GM21526 (cell line): ENCODE measurements around the gene ADORA3.

Experiments used
- ATAC-seq: cut with Tn5 transposase; IDR thresholded peaks from one replicate; pipeline ENCODE4 v1.9.1; 2021; ENCODE audit warnings: moderate library complexity; ENCODE audit not compliant: unreplicated experiment, low FRiP score

Gene ADORA3

DNA sequence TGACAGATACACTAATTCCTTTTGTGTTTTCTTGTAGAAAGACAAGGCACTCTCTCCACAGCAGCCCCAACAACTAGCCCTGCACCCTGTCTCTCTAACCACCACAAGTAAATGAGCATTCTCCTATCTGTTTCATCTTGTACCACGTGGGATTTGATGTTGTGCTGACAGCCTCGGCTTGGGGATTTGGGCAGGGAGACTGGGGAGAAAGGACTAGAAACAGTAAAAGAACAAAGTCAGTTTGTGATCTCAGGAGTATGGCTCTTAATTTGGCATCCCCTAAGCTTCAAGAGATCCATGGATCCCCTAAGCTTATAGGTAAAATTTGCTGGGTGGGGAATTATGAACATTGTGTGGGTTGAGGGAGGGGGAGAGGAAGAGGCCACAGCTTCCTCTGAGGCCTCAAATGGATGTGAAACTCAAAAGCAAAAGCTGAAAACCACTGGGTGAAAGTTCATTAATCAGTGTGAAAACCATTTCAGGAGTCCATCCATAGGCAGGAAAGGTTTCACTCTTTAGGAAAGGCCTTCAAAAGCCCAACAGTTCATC is 26.6 kb downstream of the ADORA3 start:
- no peak for ATAC-seq

DNA sequence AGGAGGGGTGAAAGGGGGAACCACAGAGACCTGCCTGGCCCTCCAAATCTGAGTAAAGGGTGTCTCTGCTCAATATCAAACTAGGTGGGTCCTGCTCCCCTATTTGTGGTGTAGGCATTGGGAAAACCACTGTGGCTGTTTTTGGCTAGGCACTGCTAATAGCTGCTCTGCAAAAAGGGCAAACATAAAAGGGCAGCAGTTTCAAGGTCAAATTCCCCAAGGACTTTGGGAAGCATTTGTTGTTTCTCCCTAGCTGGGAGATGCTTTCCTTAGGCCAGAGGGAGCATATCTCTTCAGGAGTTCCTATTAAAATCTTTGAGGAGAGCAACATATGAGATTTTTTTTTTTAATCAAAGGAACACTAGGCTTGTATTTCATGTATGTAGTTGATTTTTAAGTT is 27.2 kb downstream of the ADORA3 start:
- no peak for ATAC-seq

DNA sequence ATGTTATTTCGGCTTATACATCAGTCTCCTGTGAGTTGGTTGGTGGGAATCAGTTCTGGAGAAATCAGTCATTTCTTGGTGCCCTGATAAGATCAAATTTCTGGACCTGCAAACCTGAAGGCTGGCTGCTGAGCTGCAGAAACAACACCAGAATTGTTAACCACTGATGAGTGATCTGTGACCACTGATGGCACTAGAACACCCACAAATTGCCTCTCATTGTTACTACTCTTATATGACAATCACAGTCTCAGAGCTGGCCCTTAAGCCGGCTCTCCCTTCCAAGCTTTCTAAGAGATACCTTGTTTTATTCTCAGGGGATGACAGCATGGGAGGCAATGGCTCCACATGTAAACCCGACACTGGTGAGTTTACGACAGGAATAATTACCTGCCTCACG is 27.7 kb downstream of the ADORA3 start:
- no peak for ATAC-seq

DNA sequence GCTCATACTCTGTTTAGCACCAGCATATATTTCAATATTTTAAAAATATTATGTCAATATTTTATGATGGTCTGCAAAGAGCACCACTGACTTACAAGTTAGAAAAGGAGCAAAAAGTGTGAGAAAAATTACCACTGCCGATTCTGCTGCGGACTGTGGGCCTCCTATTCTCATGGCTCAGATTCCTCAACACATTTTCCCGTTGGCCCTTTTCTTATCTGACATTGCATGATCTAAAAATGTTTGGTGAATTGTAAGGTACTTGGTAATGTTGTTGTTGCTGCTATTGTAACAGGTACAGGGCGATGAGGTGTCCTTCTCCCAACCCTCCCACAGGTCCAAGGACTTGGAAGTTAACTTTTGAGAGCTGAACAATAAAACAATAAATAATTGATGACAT is 28.9 kb downstream of the ADORA3 start:
- no peak for ATAC-seq

DNA sequence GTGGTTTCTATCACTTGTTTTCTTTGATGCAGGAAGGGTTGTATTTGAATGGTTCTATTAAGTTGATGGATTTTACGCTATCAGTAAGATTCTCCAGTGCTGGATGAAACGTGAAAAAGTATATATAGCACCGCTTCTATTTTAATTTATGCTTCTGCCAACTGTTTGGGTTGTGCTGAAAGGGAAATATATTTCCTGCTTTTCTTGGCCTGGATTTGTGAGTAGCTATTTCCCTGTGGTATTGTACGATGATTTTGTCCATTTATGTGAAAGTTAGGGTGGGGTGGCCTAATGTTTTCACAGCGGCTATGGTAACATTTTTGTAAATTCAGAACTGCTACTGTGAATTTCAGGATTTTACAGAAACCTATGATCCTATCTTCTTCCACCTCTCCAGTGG is 29.3 kb downstream of the ADORA3 start:
- no peak for ATAC-seq

DNA sequence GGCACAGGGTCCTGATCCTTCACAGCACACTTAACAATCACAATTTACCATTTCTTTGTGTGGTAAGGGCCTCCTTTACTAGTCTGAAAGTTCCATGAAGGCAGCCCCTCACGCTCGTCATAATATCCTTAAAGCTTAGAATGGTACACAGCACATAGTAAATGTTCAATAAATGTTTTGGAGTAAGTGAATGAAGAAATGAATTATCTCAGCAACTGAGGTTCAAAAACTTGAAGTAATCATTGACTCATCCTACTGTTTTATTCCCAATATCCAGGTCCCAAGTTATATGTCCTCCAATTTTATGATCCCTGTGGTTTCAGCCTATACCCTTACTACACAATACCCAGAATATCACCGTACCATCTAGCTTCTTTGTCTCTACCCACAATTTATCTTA is 31.9 kb downstream of the ADORA3 start:
- no peak for ATAC-seq

DNA sequence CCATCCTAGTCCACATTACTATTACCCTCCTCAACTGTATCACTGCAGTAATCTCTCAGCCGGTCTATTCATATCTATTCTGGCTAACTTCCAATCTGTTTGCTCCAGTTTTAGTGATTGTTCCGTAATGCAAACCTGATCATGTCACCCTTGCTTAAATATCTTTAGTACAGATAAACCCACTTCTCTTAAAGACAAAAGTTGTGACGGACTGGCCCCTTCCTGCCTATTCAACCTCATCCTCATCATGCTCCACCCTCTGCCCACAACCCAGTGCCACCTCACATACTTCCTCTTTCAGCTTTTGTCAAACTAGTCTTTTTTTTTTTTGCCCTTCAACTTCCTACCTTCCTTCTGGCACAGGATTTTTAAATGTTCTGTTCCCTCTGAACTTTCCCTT is 32.4 kb downstream of the ADORA3 start:
- no peak for ATAC-seq

DNA sequence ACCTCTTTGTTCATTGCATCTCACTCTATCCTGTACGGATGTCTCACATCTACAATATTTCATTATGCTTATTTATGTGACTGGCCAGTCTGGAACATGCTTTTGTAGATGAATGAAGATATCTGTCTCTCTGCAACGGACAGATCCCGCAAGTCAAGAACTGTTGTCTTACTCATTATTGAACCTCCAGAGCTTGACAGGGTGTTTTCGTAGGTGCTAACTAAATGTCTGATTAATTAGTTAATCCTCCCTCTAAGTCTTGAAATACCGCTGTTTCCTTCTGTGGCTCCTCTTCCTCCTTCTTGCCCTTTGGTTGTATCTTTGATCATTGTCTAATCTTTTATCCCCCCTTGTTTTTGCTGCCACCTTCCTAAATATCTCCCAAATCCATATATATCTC is 32.8 kb downstream of the ADORA3 start:
- no peak for ATAC-seq

DNA sequence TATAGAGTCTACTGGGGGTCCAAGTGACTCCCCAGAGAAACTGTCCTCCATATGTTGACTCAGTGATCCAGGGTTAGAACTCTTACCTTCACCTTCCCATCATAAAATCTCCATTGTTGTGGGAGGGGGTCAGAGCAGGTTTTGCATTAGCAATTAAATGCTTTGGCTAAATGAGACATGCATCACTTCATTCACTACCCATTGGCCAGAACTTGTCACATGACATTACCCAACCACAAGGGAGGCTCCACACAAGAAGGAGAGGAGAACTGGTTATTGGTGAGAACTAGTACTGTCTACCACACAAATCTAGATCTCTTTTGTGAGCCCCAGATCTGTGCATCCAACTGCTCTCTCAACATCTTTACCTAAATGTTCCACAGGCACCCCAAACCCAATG is 33.9 kb downstream of the ADORA3 start:
- no peak for ATAC-seq

DNA sequence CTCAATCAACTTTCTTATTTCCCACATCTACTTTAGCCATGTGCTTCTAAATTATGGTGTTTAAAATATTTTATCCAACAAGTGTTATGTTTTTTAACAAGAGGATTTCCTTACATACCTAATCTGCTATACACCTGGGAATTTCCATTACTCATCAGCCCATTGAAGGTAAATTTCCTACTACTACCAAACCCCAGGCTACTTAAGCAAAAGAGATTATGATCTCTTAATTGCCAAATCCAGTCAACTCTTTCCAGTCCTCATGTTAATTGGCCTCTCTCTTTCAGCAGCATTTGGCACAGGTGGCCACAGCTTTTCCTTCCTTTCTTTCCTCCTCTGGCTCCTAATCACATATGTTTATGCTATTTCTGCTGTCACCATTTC is 34.7 kb downstream of the ADORA3 start:
- no peak for ATAC-seq

DNA sequence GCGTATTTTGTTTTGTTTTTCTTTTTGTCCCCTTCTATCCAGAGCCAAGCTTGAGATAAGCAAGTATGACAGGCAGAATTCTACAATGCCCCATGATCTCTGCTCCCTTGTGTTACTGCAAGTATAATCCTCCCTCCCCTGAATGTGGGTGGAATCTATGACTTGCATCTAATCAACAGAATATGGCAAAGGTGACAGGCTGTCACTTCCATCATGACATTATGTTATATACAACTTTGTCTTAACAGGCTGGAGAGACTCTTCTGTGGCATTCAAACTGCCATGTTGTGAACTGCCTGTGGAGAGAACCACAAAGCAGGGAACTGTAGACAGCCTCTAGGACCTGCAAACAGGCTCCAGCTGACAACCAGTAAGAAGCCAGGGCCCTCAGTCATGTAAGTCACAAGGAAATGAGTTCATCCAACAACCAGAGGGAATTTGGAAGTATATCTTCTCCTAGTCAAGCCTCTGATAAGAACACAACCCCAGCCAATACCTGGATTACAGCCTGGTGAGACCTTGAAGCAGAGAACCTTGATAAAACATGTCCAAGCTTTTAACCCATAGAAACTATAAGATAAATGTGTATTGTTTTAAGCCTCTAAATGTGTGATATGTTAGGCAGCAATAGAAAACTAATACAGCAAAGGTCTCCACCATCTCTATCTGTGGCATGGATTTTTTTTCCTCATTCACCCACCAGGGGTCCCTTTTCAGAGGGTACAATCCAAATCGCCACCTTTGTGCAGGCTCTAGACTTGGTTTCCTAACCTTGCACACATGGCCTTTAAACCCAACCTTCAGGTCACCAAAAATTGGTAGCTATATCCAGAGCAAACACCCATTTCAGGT is 35.3 kb downstream of the ADORA3 start:
- ATAC-seq = no peak

DNA sequence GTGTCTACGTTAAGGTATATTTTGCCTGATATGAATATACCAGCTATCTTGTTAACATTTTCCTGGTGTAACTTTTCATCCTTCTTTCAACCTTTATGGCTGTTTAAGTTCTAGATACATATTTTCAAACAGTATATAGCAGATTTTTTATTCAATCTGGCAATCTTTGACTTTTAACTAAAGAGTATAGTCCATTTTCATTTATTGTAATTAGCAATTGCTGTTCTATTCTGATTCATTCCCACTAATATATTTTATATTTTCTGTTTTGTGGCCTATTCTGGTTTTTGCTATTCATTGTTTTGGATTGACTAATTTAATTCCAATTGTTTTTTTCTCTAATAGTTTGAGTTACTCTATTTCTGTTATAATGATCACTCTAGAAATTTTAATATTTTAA is 37.0 kb downstream of the ADORA3 start:
- no peak for ATAC-seq

DNA sequence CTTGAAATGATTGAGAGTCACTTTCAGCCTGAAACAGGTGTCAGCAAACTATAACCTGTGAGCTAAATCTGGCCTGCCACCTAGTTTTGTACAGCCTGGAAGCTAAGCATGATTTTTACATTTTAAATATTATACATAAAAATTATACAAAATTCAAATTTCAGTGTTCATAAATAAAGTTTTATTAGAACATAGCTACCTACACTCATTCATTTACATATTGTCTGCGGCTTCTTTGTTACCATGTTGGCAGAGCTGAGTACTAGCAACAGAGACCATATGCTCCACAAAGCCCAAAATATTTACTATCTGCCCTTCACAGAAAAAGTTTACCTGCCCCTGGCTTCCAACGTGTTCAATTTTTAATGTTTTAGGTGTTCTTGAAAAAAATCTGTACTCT is 37.7 kb downstream of the ADORA3 start:
- ATAC-seq = no peak

DNA sequence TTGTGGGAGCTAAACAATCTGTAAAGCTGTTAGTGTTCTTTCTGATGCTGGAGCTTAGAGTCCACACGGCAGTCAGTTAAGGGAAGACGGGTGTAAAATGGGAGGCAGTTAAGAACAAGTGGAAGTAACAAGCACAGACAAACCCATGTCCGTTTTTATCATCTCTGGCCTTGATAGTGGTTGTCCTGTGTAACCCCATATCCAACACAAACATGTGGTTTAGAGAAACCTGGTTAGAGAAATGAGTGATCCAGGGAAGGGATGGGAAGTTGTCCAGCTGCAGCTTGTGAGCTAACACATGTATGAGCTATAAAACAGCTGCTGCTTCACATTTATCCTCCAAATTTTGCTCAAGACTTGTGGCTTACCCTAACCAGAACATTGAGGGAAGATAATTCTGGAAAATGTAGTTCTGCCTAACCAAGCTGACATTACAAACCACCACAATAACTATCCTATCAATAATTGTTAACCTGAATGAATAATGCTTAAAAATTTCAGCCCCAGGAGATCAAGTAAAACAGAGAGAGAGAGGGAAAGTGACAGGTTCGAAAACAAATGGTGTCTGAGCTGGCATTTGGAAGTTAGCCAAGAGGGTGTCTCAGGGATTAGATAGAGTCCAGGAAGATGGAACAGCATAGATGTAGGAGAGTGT is 40.3 kb downstream of the ADORA3 start:
- ATAC-seq = no peak

DNA sequence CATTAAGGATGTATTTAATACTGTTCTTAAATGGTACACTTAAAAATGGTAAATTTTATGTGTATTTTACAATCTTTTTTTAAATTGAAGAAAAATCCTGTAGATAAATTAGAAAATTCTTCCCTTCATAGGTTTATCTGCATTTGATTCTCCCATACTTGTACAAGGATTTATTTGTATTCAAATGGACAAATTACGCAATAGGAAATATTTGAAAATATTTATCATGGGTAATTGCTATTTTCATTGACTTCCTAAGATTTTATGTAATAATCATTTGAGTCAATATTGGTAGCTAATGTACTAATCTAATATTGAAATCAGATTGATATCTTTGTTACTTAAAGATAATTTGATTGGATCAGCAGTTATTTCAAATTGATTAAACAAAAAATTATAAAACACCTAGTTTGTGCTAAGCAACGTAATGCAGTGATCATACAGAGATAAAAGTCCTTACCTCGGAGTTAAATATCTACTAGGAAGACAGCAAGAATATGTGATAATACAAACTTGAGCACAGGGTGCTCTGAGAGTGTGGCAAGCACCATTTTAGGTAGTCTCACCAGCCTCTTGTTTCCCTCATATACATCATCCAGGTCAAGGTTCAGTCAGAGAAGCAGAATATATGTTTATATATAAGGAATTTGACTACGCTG is 40.9 kb downstream of the ADORA3 start:
- ATAC-seq = no peak

DNA sequence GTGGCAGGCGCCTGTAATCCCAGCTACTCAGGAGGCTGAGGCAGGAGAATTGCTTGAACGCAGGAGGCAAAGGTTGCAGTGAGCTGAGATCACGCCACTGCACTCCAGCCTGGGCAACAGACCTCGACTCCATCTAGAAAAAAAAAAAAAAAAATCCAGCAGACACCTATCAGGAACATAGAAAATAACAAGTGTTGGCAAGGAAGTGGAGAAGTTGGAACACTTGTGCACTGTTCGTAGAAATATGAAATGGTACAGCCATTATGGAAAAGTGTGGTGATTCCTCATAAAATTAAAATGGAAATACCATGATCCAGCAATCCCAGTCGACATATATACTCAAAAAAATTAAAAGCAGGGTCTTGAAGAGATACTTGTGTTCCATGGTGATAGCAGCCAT is 41.7 kb downstream of the ADORA3 start:
- ATAC-seq = no peak

DNA sequence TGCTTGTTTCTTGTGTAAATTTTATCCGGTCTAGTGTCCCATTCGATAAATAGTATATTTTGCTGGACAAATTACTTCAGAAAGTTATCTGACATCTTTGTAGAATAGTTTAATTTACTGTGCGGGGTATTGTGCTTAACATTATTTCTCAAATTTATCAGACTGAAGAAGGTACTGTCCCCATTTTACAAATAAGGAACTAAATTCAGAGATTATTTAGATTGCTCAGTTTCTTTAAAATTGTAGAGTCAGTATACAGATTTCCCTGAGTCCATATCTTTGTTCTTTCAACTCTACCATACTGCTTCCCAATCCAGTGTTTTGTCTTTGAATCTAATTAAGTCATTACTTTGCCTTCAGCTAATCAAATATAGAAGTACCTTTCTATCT is 47.8 kb downstream of the ADORA3 start:
- no peak for ATAC-seq

DNA sequence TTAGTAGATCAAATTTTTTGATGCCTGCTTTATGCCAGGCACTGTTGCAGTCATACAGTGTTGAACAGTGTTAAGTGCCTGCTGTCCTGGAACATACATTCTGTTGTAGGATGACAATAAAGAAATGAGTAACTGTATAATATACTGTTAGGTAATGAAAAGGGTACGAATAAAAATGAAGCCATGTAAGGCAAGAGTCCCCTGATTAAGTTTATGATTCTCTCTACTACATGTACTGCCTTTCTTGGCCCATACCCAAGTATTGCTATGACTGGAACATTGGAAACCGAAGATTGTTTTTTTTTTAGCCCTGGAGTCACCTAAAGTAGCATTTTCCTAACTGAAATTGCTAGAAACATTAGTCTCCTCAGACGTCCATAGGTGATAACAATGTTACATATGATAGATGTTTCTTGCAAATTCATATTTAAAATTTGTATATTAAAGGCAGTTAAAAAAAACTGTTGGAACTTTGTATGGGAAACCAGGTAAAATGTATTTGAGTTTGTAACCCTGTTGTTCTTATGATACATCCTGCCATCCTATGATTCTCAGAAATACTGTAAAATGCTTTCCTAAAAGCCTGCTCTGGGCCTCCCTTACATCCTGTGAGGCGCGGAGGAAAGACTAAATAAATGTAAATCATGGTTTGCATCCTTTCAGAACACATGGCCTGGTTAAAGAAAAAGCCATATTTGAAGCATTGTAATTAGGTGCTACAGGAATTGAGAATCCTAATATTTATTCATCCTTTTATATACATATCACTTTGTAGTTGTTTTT is 48.4 kb downstream of the ADORA3 start:
- ATAC-seq = no peak

DNA sequence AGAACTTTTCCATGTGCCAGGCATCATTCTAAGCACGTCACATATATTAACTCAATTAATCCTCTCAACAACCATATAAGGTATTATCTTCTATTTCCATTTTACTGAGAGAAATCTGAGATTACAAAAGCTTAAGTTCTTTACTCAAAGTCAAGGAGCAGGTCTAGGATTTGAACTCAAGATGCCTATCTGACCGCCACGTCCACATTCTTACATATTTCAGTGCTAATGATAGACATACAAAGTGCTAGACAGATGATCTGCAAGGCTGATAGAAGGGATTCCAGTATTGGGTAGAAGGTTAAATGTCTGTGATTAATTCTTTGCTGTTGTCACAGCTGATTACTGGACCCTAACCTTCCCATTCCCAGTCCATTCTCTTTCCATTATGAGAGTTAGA is 49.7 kb downstream of the ADORA3 start:
- no peak for ATAC-seq

DNA sequence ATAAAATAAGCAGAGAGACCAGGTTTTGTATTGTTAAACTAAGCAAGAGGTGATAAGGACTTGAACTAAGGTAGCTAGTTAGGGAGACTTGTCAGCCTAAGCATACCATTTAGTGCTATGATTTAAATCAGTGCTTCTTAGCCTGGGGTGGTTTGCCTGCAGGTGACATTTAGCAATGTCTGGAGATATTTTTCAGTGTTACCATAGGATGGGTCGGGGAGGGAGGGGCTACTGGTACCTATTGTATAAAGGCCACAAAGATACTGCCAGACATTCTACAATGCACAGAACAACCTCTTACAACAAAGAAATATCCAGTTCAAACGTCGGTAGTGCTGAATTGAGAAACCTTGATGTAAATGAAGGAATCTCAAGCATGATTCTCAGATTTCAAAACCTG is 50.9 kb downstream of the ADORA3 start:
- ATAC-seq = no peak

DNA sequence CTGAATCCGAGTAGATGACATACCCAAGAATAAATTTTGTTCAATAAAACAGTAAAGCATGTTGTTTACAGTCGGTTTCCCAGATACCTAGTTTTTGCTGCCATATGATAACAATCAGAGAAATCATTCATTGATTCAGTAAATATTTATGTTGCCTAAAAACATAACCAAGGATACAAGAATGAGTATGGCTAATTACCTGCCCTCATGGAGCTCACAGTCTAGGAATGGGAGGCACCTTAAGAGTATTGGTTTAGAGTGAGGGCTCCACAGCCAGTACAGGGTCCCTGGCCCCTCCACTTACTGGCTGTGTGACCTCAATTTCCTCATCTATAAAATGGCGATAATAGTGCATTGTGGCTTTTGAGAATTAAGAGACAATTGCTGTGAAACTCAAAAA is 53.2 kb downstream of the ADORA3 start:
- no peak for ATAC-seq
